Hematopoietic multipotent progenitor cell treated with erythropoietin and hydrocortisone succinate and interleukin-3 and kit ligand, for 8 days (in vitro differentiated cells): ENCODE data around the gene ABCF2.
A peak's percentile ranks its signal among the peaks of the same experiment; 100 is the strongest.

ENCODE experiments used
- DNase-seq: peaks from one replicate; pipeline ENCODE4 v3.0.0-alpha.2; 2015

The ABCF2 gene

GRCh38 chr7:151191544-151191943 is 35.5 kb downstream of the ABCF2 start:
- DNase-seq = no peak

GRCh38 chr7:151189038-151189437 is 38.0 kb downstream of the ABCF2 start:
- no peak for DNase-seq

- DNase-seq = no peak
These were observed 38.8 kb downstream of the ABCF2 start for GRCh38 chr7:151188252-151188542.

- DNase-seq = no peak
These were observed 39.4 kb downstream of the ABCF2 start for GRCh38 chr7:151187409-151188251.

- no peak for DNase-seq
These were observed 40.2 kb downstream of the ABCF2 start, which contains the start of gene ASB10 for GRCh38 chr7:151186640-151187408. Gene ASB10, minus strand, starts transcription at chr7:151187250. Its CDS starts 120 bp downstream, at chr7:151187130.

GRCh38 chr7:151185762-151186639 is 41.0 kb downstream of the ABCF2 start:
- no peak for DNase-seq

GRCh38 chr7:151181011-151181431 is 46.0 kb downstream of the ABCF2 start:
- DNase-seq = no peak

- DNase-seq = no peak
These were observed 47.1 kb downstream of the ABCF2 start for GRCh38 chr7:151179946-151180345.

- no peak for DNase-seq
These were observed 47.6 kb downstream of the ABCF2 start for GRCh38 chr7:151179287-151179860.

GRCh38 chr7:151178831-151179230 is 48.2 kb downstream of the ABCF2 start:
- no peak for DNase-seq

- no peak for DNase-seq
These were observed 48.8 kb downstream of the ABCF2 start for GRCh38 chr7:151178236-151178635.

GRCh38 chr7:151177310-151177709 is 49.7 kb downstream of the ABCF2 start:
- DNase-seq = no peak

GRCh38 chr7:151176401-151176800 is 50.6 kb downstream of the ABCF2 start:
- DNase-seq = no peak

GRCh38 chr7:151175793-151176311 is 51.2 kb downstream of the ABCF2 start:
- no peak for DNase-seq

GRCh38 chr7:151175047-151175792 is 51.8 kb downstream of the ABCF2 start:
- no peak for DNase-seq

- peak; percentile 20 for DNase-seq
These were observed 52.6 kb downstream of the ABCF2 start for GRCh38 chr7:151174246-151175046.

GRCh38 chr7:151173386-151174245 is 53.4 kb downstream of the ABCF2 start:
- DNase-seq = no peak

- peak; percentile 75 for DNase-seq
These were observed 54.5 kb downstream of the ABCF2 start for GRCh38 chr7:151172273-151173141.

GRCh38 chr7:151168787-151169162 is 58.2 kb downstream of the ABCF2 start:
- DNase-seq = no peak
